DLD1 (cell line): ENCODE data around the gene ELMO1.

Experiments used
- in situ Hi-C: cut with HindIII; loops from 2 replicates; pipeline ENCODE4 v1.10.0; 2017; ENCODE audit warnings: low sequenced_read_pairs

The ELMO1 gene

GRCh38 chr7:36825501-36825900 lies 623.2 kb downstream of the ELMO1 start:
- in situ Hi-C loops, result no loop called here

GRCh38 chr7:36823353-36823752 lies 625.3 kb downstream of the ELMO1 start:
- in situ Hi-C loops, result no loop called here

- in situ Hi-C loops, result no loop called here
Observed at GRCh38 chr7:36821617-36822016, 627.0 kb downstream of the ELMO1 start.

GRCh38 chr7:36820527-36821170 lies 628.0 kb downstream of the ELMO1 start:
- in situ Hi-C loops, result no loop called here

DNA sequence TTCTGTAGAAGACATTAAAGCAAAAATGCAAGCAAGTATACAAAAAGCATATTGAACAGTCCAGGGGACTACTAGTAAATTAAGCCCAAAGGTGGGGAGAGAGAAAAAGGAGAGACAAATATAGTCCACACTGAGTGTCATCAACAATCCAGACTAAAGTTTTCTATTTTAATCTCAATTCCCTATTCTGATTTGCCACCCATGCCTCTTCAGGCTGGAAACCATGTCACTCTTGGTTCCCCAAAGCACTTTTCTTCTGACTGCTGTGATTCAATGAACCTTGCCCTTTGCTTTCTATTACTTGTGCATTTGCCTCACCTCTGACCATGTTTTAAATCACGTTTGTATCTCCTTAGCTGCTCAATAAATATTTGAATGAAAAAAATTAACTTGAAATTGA lies 629.0 kb downstream of the ELMO1 start:
- in situ Hi-C loops, result no loop called here

DNA sequence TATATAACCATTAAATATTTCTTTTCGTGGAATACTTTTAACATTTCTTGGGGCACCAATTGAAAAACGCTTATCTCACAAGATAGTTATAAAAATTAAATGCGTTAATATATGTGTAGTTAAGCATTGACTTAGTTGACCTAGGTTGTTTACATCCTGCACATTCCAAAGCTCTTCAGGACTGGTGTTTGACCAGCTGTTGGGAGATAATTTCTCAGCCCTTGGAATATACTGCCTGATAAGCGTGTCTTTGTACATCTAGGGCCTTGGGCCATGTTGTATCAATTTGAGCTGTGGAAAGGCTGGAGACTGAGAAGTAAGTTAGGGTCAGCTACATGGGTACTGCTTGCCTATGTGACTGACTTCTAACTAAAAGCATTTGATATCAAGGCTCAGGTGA lies 634.4 kb downstream of the ELMO1 start:
- in situ Hi-C loops, result no loop called here

- in situ Hi-C loops, result no loop called here
Observed at GRCh38 chr7:36811807-36812206, 636.9 kb downstream of the ELMO1 start.

DNA sequence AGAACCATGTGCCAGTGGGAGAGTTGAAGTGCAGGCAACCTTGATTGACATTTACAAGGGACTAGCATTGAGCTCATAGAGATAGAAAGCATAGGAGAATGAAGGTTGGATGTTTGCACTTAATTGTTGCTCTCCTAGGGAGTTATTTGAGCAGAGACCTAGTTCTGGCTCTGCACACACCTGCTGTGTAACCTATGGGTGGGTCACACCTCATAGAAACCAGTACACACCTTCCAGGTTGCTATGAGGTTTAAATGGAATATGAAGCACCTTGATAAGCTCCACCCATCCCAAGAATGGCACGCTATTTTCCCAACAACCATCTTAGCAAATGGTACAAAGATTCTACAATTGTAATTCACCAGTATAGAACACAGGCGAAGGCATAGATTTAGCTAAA lies 638.2 kb downstream of the ELMO1 start:
- in situ Hi-C loops, result no loop called here

DNA sequence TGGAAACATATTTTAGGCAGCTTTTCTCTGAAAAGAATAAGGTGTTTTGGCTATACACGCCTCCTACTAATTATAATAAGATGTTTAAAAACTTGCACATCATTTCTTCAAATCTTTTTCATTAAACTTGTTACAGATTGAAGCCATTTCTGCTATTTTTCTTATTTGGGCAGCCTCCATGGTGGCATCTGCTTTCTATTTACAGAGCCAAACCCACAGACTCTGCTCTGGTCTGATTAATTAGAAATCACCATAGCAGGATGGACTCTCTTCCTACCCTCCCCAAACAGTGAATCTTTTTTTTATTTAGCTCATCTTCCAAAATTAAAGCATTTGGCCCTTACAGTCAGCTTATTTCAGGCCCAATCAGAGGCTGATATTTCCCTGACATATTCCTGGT lies 638.6 kb downstream of the ELMO1 start:
- in situ Hi-C loops, result no loop called here

- in situ Hi-C loops, result no loop called here
Observed at GRCh38 chr7:36809510-36809909, 639.2 kb downstream of the ELMO1 start.

- in situ Hi-C loops, result no loop called here
Observed at GRCh38 chr7:36809086-36809485, 639.6 kb downstream of the ELMO1 start.

GRCh38 chr7:36806891-36807290 lies 641.8 kb downstream of the ELMO1 start:
- in situ Hi-C loops, result no loop called here
